Spleen (tissue), 11 donors: Measurements from ENCODE around the gene ASB6. TPM values are rescaled to one million over a fixed set of nuclear protein-coding genes. Genes with fewer than 3 reads are reported as not detected.

Experiments used
- DNase-seq: peaks from one replicate; pipeline ENCODE4 v3.0.0-alpha.2; 2020
- H3K27ac ChIP-seq, 8 donors: fragments of 200-600 bp; sonication (generic) in 7 of 8; 1 replicate in 4 of 8; 2 replicates in 4 of 8; pipeline versions ENCODE4 v1.5.0 to v1.8.0; 2016 to 2021; ENCODE audit warnings: inconsistent platforms in 4 of 8, mild to moderate bottlenecking in 4 of 8, moderate library complexity in 1 of 8
- H3K27me3 ChIP-seq, 7 donors: fragments of 200-600 bp; sonication (generic) in 6 of 7; replicated peaks in 1 of 7; 1 replicate in 4 of 7; 2 replicates in 3 of 7; pipeline versions ENCODE4 v1.5.0 to v1.8.0; 2016 to 2021; ENCODE audit warnings: inconsistent platforms in 3 of 7, mild to moderate bottlenecking in 1 of 7
- H3K36me3 ChIP-seq, 6 donors: fragments of 200-600 bp; sonication (generic) in 5 of 6; 1 replicate in 4 of 6; 2 replicates in 2 of 6; pipeline versions ENCODE4 v1.5.0 to v1.8.0; 2016 to 2021; ENCODE audit warnings: inconsistent platforms in 2 of 6
- H3K4me1 ChIP-seq, 6 donors: fragments of 200-600 bp; sonication (generic) in 5 of 6; 1 replicate in 3 of 6; 2 replicates in 3 of 6; pipeline versions ENCODE4 v1.5.0 to v1.8.0; 2016 to 2021; ENCODE audit warnings: inconsistent platforms in 3 of 6
- H3K4me3 ChIP-seq, 8 donors: fragments of 200-600 bp; sonication (generic) in 7 of 8; 1 replicate in 4 of 8; 2 replicates in 4 of 8; pipeline versions ENCODE4 v1.5.0 to v1.8.0; 2016 to 2021; ENCODE audit warnings: inconsistent platforms in 4 of 8, mild to moderate bottlenecking in 4 of 8, moderate library complexity in 2 of 8
- H3K9me3 ChIP-seq, 8 donors: fragments of 200-600 bp; sonication (generic) in 7 of 8; 1 replicate in 4 of 8; 2 replicates in 4 of 8; pipeline versions ENCODE4 v1.5.0 to v1.8.0; 2016 to 2021; ENCODE audit warnings: inconsistent platforms in 4 of 8
- POLR2A ChIP-seq, 3 donors: fragments of 450-650 bp; IDR thresholded peaks; one replicate each; pipeline ENCODE4 v1.5.1; 2017; ENCODE audit warnings: antibody characterized with exemption in 3 of 3, mild to moderate bottlenecking in 1 of 3
- POLR2AphosphoS5 ChIP-seq, 3 donors: sonication (generic); formaldehyde crosslinking; IDR thresholded peaks; one replicate each; pipeline ENCODE4 v1.5.1; 2017; ENCODE audit warnings: antibody characterized with exemption in 3 of 3
- whole genome bisulfite sequencing, 5 donors: extraction: QIAGEN DNeasy Blood & Tissue Kit in 3 of 5; methylation state at CpG; one replicate each; pipeline versions ENCODE4 v1.1.5 to v1.1.7; 2013 to 2018; 5-methylcytosine and 5-hydroxymethylcytosine counted together
- intact Hi-C: fragments of 100-400 bp; cut with DNase I; formaldehyde crosslinking; loops from one replicate; pipeline ENCODE4 v1.15.0; 2023; ENCODE audit warnings: low total_unique reads
- polyA plus RNA-seq, 3 donors: library from polyadenylated mRNA; stranded (reverse); fragments of 200-250 nt; gene quantifications; one replicate each; pipeline ENCODE4 v1.2.1, GENCODE V29; 2013
- total RNA-seq, 7 donors: library from RNA; depleted of rRNA in 3 of 7; stranded (reverse); fragments of >200 nt in 3 of 7; fragmentation: NEBNext Ultra II Directional in 4 of 7; extraction: Animal tissue kit (Norgen Biotek cat#: 25700) in 4 of 7; gene quantifications; one replicate each; pipeline versions ENCODE4 v1.1.0 to v1.2.1, GENCODE V29; 2016 to 2021
- TF ChIP-seq, protein P1 (sequence below), 11 experiments: fragments of 200-600 bp in 7 of 11; fragments of 450-650 bp in 4 of 11; sonication (generic) in 4 of 11; IDR thresholded peaks in 8 of 11; conservative IDR thresholded peaks in 3 of 11; 1 replicate in 7 of 11; 2 replicates in 4 of 11; pipeline versions ENCODE4 v1.4.0 to v1.8.0; 2016 to 2021; ENCODE audit warnings: antibody characterized with exemption in 11 of 11, inconsistent platforms in 4 of 11, mild to moderate bottlenecking in 1 of 11
- donor health status: healthy with polysubstance abuse.
- donor health status: DM: no; HTN: no; CAD: no; lungs with moderate emphysema.
- donor health status: DM: no; HTN: no; CAD: no.
- donor health status: Bipolar disorder and iron deficiency.
- donor health status: healthy.
- donor health status: DM: no; HTN: no; CAD: no.
- donor health status: DM: yes; HTN: yes; CAD: no.

The ASB6 gene
- total and polyA plus RNA-seq, 10 donors, result 11.5 to 30.8 (median 21.3) TPM

DNA sequence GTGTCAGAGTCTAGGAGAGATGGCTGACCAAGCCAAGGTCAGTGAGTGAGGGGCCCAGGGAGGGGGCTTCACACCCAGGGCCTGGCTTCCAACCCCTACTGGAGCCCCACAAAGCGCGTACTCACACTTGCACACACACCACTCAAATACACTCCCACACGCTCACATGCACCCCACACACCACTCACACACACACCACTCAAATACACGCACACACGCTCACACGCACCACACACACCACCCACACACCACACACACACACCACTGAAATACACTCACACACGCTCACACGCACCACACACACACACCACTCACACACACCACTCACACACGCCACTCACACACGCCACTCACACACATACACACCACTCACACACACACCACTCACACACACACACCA, 5.7 kb upstream of the ASB6 start:
- H3K27ac ChIP-seq, result no peak overlapping the region

DNA sequence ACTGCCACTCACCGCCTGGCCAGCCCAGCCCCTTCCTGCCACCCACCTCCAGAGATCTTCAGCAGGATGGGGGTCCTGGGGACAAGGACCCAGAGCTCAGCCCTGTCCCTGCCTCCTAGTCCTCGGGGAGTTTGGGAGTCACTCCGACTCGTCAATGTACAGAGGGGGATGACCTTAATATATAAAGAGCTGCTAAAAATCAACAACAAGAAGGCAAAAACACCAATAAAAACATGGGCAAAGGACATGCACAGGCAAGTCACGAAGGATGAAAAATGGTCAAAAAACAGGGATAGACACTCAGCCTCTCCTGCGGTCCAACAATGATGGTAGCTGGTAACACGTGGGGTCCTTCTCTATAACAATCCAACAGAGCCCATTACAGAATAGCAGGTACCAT, 4.7 kb upstream of the ASB6 start:
- 84 to 97% (median 94%) methylated on average over 7 of the region's 7 CpGs for WGBS, 5 donors
- Histone ChIP-seq H3K9me3 (no peaks in the 10 kb centered on the region), H3K27ac (no peak overlapping the region), H3K27me3 (no peaks in the 10 kb centered on the region), H3K4me1 (peaks cover 0 to 10% (median 6%) of the 10 kb centered on the region in 6 donors), H3K36me3 (no peaks in the 10 kb centered on the region), H3K4me3 (no peak overlapping the region)
- DNase-seq, result no peak
- TF ChIP-seq, protein P1, sequence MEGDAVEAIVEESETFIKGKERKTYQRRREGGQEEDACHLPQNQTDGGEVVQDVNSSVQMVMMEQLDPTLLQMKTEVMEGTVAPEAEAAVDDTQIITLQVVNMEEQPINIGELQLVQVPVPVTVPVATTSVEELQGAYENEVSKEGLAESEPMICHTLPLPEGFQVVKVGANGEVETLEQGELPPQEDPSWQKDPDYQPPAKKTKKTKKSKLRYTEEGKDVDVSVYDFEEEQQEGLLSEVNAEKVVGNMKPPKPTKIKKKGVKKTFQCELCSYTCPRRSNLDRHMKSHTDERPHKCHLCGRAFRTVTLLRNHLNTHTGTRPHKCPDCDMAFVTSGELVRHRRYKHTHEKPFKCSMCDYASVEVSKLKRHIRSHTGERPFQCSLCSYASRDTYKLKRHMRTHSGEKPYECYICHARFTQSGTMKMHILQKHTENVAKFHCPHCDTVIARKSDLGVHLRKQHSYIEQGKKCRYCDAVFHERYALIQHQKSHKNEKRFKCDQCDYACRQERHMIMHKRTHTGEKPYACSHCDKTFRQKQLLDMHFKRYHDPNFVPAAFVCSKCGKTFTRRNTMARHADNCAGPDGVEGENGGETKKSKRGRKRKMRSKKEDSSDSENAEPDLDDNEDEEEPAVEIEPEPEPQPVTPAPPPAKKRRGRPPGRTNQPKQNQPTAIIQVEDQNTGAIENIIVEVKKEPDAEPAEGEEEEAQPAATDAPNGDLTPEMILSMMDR (IDR thresholded peaks at IDR 0.05 in 8 of 11, conservative IDR thresholded peaks at IDR 0.05 in 3 of 11), result no peak
- TF ChIP-seq POLR2AphosphoS5 (IDR thresholded peaks at IDR 0.05), result no peak
- TF ChIP-seq POLR2A (IDR thresholded peaks at IDR 0.05), result no peak
- intact Hi-C loops, result loop anchor here (10.0 kb wide), 1 partner anchor 138 kb away; no protein-coding TSS in a partner anchor

More for the DNA sequence above, 5.7 kb upstream of the ASB6 start:
- intact Hi-C loops, result loop anchor here (10.0 kb wide), 1 partner anchor 137 kb away; no protein-coding TSS in a partner anchor
- H3K36me3 ChIP-seq, result no peaks in the 10 kb centered on the region
- no peak for DNase-seq
- peaks cover 0 to 3% (median 2%) of the 10 kb centered on the region in 6 donors for H3K4me1 ChIP-seq
- no peaks in the 10 kb centered on the region for H3K9me3 ChIP-seq
- no peaks in the 10 kb centered on the region for H3K27me3 ChIP-seq
- no peak overlapping the region for H3K4me3 ChIP-seq
- TF ChIP-seq, protein P1 (IDR thresholded peaks at IDR 0.05 in 8 of 11, conservative IDR thresholded peaks at IDR 0.05 in 3 of 11), result no peak
- no peak for TF ChIP-seq POLR2A (IDR thresholded peaks at IDR 0.05)
- TF ChIP-seq POLR2AphosphoS5 (IDR thresholded peaks at IDR 0.05), result no peak
- WGBS, 5 donors, result 82 to 91% (median 87%) methylated on average over 10 of the region's 10 CpGs

DNA sequence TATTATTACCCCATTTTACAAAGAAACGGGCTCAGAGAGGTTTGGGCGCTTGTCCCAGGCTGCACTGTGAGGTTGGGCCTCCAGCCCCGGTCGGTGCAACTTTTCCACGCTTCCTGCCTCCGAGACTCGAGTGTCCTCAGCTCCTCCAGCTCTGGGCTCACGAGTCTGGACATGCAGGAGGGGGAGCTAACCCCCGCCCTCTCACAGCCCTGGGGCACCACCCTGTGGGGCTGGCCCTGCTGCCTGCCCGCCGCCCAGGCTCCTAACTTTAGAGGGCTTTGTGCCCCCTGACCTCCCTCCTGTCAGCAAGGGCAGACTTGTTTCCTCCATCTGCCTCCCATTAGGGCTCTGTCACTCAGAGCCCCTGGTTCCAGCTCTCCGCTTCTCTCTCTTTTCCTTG, 4.3 kb upstream of the ASB6 start:
- Histone ChIP-seq H3K27ac (no peak overlapping the region), H3K4me3 (no peak overlapping the region), H3K36me3 (no peaks in the 10 kb centered on the region), H3K27me3 (no peaks in the 10 kb centered on the region), H3K4me1 (peaks cover under 1 to 14% (median 10%) of the 10 kb centered on the region in 6 donors), H3K9me3 (no peaks in the 10 kb centered on the region)
- WGBS, 5 donors, result 67 to 88% (median 81%) methylated on average over 11 to 12 of the region's 12 CpGs
- intact Hi-C loops, result loop anchor here (10.0 kb wide), 1 partner anchor 139 kb away; no protein-coding TSS in a partner anchor
- DNase-seq, result no peak
- TF ChIP-seq POLR2A (IDR thresholded peaks at IDR 0.05) (no peak), POLR2AphosphoS5 (IDR thresholded peaks at IDR 0.05) (no peak)
- TF ChIP-seq, protein P1 (IDR thresholded peaks at IDR 0.05 in 8 of 11, conservative IDR thresholded peaks at IDR 0.05 in 3 of 11), result no peak

DNA sequence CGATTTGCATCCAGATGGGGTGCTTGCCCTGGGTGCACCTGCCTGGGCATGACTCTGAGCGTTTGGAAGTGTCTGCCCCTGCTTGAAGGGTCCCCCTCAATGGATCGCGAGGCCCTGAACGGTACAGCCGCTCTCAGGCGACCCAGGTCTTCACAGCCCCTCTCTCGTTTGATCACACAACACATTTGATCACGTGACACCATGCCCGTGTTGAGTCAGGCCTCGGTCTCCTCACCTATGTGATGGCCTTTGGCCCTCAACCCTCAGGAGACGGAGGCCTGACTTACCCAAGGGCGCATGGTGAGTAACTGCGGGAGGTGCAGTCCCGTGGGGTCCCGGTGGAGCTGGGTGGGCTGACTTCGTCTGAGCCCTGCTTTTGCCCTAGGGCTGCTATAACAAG, 3.0 kb upstream of the ASB6 start:
- TF ChIP-seq POLR2A (IDR thresholded peaks at IDR 0.05) (no peak), POLR2AphosphoS5 (IDR thresholded peaks at IDR 0.05) (no peak)
- TF ChIP-seq, protein P1 (IDR thresholded peaks at IDR 0.05 in 8 of 11, conservative IDR thresholded peaks at IDR 0.05 in 3 of 11), result no peak
- Histone ChIP-seq H3K36me3 (peaks cover 0 to under 1% (median 0%) of the 10 kb centered on the region in 6 donors), H3K27ac (no peak overlapping the region), H3K4me1 (peaks cover 13 to 27% (median 23%) of the 10 kb centered on the region in 6 donors), H3K4me3 (no peak overlapping the region), H3K27me3 (no peaks in the 10 kb centered on the region), H3K9me3 (no peaks in the 10 kb centered on the region)
- intact Hi-C loops, result loop anchor here (10.0 kb wide), 1 partner anchor 140 kb away; no protein-coding TSS in a partner anchor
- 78 to 84% (median 83%) methylated on average over 14 to 17 of the region's 17 CpGs for WGBS, 5 donors
- DNase-seq, result no peak
